ENCODE measurements around the gene RXRG.

The RXRG gene

GRCh38 chr1:165397944-165398343, 47.0 kb downstream of the RXRG start:
- in situ Hi-C loops (cut with HindIII; ENCODE audit: low sequenced_read_pairs): no loop called here
- no peak overlapping the region for H3K4me3 ChIP-seq (ENCODE audit: low read depth, low read length)
- TF ChIP-seq, protein P1, sequence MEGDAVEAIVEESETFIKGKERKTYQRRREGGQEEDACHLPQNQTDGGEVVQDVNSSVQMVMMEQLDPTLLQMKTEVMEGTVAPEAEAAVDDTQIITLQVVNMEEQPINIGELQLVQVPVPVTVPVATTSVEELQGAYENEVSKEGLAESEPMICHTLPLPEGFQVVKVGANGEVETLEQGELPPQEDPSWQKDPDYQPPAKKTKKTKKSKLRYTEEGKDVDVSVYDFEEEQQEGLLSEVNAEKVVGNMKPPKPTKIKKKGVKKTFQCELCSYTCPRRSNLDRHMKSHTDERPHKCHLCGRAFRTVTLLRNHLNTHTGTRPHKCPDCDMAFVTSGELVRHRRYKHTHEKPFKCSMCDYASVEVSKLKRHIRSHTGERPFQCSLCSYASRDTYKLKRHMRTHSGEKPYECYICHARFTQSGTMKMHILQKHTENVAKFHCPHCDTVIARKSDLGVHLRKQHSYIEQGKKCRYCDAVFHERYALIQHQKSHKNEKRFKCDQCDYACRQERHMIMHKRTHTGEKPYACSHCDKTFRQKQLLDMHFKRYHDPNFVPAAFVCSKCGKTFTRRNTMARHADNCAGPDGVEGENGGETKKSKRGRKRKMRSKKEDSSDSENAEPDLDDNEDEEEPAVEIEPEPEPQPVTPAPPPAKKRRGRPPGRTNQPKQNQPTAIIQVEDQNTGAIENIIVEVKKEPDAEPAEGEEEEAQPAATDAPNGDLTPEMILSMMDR (IDR thresholded peaks at IDR 0.05; ENCODE audit: low read depth, low read length, missing control alignments): no peak
- no peak for DNase-seq (ENCODE audit: low read depth)

- in situ Hi-C loops (cut with HindIII; ENCODE audit: low sequenced_read_pairs): no loop called here
- no peak for DNase-seq (ENCODE audit: low read depth)
- no peak overlapping the region for H3K4me3 ChIP-seq (ENCODE audit: low read depth, low read length)
- TF ChIP-seq, protein P1 (IDR thresholded peaks at IDR 0.05; ENCODE audit: low read depth, low read length, missing control alignments): no peak
Measured at GRCh38 chr1:165395901-165396300, 49.0 kb downstream of the RXRG start.

GRCh38 chr1:165395478-165395877, 49.4 kb downstream of the RXRG start:
- H3K4me3 ChIP-seq (ENCODE audit: low read depth, low read length): no peak overlapping the region
- TF ChIP-seq, protein P1 (IDR thresholded peaks at IDR 0.05; ENCODE audit: low read depth, low read length, missing control alignments): no peak
- no peak for DNase-seq (ENCODE audit: low read depth)
- in situ Hi-C loops (cut with HindIII; ENCODE audit: low sequenced_read_pairs): no loop called here

DNA sequence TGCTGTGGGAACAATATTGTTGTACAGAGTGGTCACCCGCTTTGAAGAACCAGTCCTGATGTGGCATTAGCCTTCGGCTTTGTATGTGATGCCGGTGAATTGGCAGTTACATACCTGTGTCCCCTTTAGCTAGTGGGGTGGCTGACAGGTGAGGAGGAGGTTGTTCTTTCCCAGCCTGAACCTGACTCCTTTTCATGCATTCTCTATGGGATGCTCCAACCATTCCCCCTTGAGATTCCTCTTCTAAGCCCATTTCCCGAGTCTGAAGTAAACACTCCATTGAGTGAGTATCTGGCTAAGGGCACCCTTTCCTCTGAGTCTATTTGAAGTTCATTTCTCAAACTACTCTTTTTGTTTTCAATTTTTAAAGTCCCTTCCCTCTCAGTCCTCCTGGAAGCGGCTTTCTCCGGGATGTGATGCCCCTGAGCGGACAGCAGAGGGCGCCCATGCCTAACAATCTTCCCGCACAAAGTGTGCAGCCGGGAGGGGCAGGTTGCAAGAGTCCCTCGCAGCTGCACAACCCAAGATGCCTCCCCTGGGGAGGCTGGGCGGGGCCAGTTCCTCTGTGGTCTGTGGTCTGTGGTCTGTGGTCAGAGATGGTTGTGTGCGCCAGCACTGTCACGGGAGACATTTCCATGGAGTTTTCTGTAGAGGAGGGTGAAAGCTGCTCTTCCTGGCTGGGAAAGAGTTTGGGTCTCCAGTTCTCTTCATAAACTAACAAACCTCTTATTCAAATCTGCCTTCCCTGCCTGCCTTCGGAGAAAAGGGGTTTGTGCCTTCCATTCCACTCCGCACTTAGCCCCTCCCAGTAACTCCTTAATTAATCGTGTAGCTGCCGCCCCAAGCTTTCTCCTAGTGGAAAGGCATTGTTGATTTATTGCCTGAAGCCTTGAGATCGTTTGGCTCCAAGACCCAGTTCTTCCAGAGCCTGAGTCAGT, 52.0 kb downstream of the RXRG start:
- peak overlapping the region; percentile 5 for H3K4me3 ChIP-seq (ENCODE audit: low read depth, low read length)
- TF ChIP-seq, protein P1 (IDR thresholded peaks at IDR 0.05; ENCODE audit: low read depth, low read length, missing control alignments): peak; percentile 98
- DNase-seq (ENCODE audit: low read depth): peak; percentile 93
- in situ Hi-C loops (cut with HindIII; ENCODE audit: low sequenced_read_pairs): no loop called here

DNA sequence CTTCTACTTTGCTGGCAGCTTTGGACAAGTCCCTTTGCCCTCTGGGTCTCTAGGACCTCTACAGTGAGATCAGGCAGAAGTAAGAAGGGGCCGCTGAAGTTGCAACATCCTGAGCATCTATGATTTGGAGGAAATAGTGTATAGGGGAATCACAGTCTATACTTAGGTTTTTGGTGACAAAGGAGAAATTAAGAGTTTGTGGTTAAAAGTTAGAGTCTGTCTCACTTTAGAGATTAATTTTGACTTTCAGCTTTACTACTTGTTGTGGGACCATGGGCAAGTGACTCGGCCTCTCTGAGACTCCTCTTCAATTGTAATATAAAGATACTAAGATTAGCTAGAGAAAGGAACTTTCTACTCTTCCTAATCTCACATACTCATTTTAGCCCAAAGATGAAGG, 55.3 kb downstream of the RXRG start:
- no peak overlapping the region for H3K4me3 ChIP-seq (ENCODE audit: low read depth, low read length)
- in situ Hi-C loops (cut with HindIII; ENCODE audit: low sequenced_read_pairs): no loop called here
- DNase-seq (ENCODE audit: low read depth): no peak
- TF ChIP-seq, protein P1 (IDR thresholded peaks at IDR 0.05; ENCODE audit: low read depth, low read length, missing control alignments): no peak

- TF ChIP-seq, protein P1 (IDR thresholded peaks at IDR 0.05; ENCODE audit: low read depth, low read length, missing control alignments): no peak
- in situ Hi-C loops (cut with HindIII; ENCODE audit: low sequenced_read_pairs): no loop called here
- DNase-seq (ENCODE audit: low read depth): no peak
- H3K4me3 ChIP-seq (ENCODE audit: low read depth, low read length): no peak overlapping the region
Measured at GRCh38 chr1:165387961-165388360, 57.0 kb downstream of the RXRG start.
